GM15510 (cell line): ENCODE results near the gene VSNL1.

Source experiments
- POLR2A ChIP-seq: IDR thresholded peaks from 3 replicates; pipeline ENCODE4 v1.6.1; 2011; ENCODE audit warnings: borderline replicate concordance; ENCODE audit not compliant: insufficient read length; ENCODE audit errors: extremely low read depth

Gene VSNL1

DNA sequence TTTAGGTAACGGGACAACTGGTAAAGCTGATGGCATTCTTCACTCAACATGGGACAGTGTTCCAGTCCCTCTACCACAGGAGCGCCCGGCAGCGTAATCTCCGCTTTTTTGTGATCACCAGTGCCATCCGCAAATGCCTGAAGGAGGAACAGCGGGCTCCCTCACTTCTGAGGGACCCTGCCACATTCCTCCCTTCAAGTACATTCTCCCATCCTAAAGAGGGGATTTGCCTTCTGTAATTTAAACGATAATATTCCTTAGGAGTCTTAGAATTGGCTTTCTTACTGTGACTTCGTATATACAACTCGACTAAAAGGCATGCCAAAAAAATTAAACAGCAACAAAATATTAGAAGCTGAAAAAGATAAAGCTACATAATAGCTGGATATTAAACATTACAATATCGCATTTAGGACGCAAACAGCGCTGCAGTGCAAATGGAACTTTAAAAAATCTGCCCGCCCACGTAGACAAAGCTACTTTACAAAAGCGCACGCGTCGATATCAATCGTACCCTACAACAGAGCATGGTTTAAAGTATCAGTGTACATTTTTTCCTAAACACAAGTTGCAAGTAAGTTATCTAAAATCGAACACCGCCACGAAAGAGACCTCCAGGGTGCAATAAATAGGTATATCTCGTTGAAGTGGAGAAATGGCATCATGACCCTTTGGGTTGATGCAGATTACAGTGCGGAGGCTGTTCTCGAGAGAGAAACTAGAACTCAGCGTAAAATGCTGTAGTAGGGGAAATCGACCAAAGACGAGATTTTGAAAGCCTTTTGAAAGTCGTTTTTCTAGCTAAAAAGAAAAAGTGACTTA lies 2.3 kb upstream of the VSNL1 start:
- no peak for TF ChIP-seq POLR2A

DNA sequence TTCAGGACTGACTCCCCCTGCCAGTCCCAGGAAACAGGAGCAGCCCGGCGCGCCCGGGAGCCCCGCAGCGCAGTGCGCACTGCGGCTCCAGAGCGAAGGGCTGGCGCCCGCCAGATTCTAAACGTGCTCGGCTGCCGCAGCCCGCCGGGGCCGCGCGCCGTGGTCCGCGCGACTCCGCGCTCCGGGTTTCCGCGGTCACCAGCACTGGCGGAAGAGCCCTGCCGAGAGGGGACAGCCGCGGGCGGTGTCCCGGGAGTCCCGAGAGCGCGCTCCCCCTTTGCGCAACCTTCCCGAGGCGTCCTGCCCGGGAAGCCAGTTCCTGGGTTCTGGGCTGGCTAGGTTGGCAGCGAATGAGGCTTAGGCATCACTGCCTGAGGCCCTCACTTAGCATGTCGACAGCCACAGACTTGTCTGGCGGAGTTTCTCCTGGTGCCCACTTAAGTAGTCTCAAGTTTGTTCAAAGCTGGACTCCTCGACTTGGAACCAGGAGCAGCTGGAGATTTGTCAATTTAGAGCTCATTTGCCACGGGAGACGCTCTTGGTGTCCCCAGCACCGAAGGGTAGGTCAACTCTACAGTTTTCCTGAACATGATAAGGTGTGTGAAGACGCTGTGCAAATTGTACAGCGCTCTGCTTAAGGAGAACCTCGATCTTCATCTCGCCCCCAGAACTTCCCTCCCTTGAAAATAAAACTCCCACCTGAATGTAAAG lies 1.5 kb upstream of the VSNL1 start:
- TF ChIP-seq POLR2A, result no peak

GRCh38 chr2:17539611-17540092 lies 844 bp upstream of the VSNL1 start:
- TF ChIP-seq POLR2A, result no peak

GRCh38 chr2:17540813-17541530 lies 476 bp downstream of the VSNL1 start:
- TF ChIP-seq POLR2A, result no peak

DNA sequence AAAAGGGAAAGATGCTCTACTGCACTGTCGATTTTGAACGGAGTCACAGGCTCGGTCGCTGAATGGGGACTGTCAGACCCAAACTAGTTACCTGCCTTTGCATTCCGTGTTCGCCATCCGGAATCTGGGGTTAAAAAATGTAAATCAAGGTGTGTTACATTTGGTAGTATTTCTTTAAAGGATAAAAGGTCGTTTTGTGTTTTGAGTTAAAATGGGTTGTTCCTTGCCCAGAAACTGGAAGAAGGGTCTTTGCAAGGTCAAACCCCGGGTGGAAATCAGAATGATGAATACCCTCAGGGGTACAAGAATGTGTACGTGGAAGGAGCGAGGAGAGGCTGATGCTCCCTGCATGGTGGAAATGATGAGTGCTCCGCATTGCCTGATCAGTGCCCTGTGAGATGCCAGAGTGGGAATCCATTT lies 1.0 kb downstream of the VSNL1 start:
- TF ChIP-seq POLR2A, result no peak

GRCh38 chr2:17542471-17542870 lies 2.0 kb downstream of the VSNL1 start:
- TF ChIP-seq POLR2A, result no peak

- TF ChIP-seq POLR2A, result no peak
Measured at GRCh38 chr2:17543131-17543660, 2.7 kb downstream of the VSNL1 start.

GRCh38 chr2:17543848-17544247 lies 3.4 kb downstream of the VSNL1 start:
- TF ChIP-seq POLR2A, result no peak

GRCh38 chr2:17544256-17544655 lies 3.8 kb downstream of the VSNL1 start:
- no peak for TF ChIP-seq POLR2A

DNA sequence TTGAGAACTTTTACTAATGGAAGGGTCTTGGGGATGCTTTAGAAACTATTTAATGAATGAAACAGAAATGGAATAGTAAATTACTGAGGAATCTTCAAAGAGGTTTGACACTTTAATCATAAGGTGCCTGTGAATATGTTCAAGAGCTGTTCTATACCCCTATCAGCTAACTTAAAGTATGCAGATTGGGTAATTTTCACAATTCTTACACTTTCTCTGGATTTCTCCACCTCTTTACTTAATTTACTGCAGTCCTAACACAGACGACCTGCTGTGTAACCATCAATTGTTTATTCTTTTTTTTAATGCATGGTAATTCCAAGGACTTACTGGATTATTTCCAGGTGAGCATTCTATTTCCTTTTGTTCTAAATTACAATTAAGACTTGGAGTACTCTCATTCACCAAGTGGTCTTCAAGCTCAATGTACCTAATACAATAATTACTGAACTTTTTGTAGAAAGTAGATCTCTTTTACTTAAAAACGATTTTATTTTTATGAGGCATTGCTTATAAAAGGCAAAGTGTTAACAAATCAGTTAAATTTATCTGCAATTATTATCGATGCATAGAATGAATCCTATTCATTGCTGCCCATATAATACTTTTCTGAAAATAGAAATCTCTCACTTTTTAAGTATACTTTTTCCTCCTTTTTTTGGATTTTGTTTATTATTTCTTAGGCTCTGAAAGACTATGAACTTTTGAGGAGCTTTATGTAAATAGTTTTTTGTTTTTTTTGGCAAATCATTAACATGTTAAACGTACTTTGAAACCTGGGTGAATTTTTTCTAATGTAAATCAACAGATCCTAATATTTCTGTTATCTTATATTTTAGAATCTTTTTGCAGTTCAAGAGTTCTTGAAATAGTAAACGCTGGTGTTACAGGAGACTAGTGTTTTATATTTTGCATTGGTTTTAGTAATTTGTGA lies 5.5 kb downstream of the VSNL1 start:
- TF ChIP-seq POLR2A, result no peak

DNA sequence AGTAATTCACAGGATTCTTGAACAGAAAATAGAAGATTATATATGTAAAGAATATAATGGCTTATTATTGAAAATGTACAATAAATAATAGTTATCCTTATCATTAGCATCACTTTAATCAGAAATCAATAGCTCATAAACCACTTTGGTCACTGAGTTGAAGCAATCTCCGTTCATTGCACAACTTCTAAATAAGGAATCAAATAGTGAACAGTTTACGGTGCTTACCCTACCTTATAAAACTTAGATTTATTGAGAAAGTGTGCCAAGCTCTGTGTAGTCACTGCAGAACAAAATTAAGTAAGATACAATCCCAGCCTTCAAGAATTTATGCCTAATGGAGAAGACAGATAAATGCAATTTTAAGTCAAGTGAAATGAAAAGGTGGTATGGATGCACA lies 6.7 kb downstream of the VSNL1 start:
- TF ChIP-seq POLR2A, result no peak

DNA sequence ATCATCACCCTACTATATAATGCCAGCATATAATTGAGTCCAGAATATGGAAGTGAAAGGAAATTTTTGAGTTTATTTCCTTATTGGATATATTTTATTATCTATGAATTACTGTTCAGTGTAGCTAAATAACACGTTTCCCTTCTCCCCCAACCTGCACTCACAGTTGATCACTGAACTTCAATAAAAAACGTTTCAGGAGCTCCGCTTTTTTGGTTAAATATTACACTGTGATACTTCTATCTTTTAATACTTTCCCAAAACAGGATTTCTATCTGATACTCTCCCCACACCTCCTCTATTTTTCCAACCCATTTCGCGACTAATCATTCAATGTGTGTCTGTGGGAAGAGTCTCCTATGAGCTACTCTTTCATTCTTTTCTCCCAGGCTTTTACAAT lies 7.2 kb downstream of the VSNL1 start:
- no peak for TF ChIP-seq POLR2A

DNA sequence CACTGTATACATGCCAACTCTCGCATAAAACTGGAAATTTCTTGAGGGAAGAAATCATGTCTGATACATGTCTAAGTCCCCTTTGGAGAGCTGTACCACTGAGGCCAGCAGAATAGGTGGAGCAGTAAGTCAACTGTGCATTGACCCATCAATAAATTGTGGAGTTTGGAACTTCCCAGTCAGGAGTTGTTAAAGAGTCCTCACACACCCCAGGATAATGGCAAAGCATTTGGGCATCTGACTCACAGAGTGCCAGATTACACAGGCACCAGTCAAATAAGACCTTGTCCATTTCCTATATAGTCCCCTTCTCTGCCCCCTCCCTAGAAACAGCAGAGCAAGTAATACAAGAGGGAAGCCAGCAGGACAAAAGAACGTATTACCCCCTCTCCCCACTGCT lies 10.4 kb downstream of the VSNL1 start:
- no peak for TF ChIP-seq POLR2A

GRCh38 chr2:17555150-17555549 lies 14.7 kb downstream of the VSNL1 start:
- TF ChIP-seq POLR2A, result no peak

GRCh38 chr2:17557596-17557995 lies 17.1 kb downstream of the VSNL1 start:
- TF ChIP-seq POLR2A, result no peak

GRCh38 chr2:17558053-17558452 lies 17.6 kb downstream of the VSNL1 start:
- TF ChIP-seq POLR2A, result no peak
